A549 (cell line): ENCODE data around the gene TBC1D25. TPM values are rescaled to one million over a fixed set of nuclear protein-coding genes. Genes with fewer than 3 reads are reported as not detected.
A peak's percentile ranks its signal among the peaks of the same experiment; 100 is the strongest.

Source experiments
- ATAC-seq, 2 experiments: fragments of 200-7000 bp in 1 of 2; fragments of >200 bp in 1 of 2; cut with Nextera tagmentation in 1 of 2; cut with Tn5 transposase in 1 of 2; 3 replicates each; pipeline versions ENCODE4 v1.8.0 to v1.9.1; 2018 to 2020; ENCODE audit warnings: mild to moderate bottlenecking in 1 of 2, moderate library complexity in 1 of 2
- CTCF ChIA-PET: fragments of 300-600 bp; sonication (Branson Sonifier 250); formaldehyde crosslinking; extraction: SDS; loops from one replicate; lab custom pipeline; 2021; ENCODE audit warnings: antibody characterized with exemption, inconsistent platforms; lab: Yijun Ruan, JAX
- POLR2A ChIA-PET: fragments of 350-600 bp; formaldehyde crosslinking; extraction: SDS; loops from one replicate; lab custom pipeline; 2021; ENCODE audit warnings: antibody characterized with exemption, inconsistent platforms; lab: Yijun Ruan, JAX
- DNase-seq, 2 experiments: peaks; one replicate each; pipeline versions ENCODE4 v3.0.0 to v3.0.0-alpha.2; 2011 to 2016; ENCODE audit warnings: low read depth in 1 of 2, low spot score in 1 of 2
- FAIRE-seq: peaks from 2 replicates; lab custom pipeline; 2011; peaks lifted over from hg19 to GRCh38; lab: Jason Lieb, UNC
- H3K27ac ChIP-seq, 2 experiments: fragments of >200 bp; sonication (Bioruptor Twin); formaldehyde crosslinking; 3 replicates each; pipeline ENCODE4 v1.5.1; 2016 to 2017
- H3K4me1 ChIP-seq: fragments of >200 bp; sonication (Bioruptor Twin); formaldehyde crosslinking; 3 replicates; pipeline ENCODE4 v1.6.1; 2016
- H3K4me2 ChIP-seq: fragments of >200 bp; sonication (Bioruptor Twin); formaldehyde crosslinking; 3 replicates; pipeline ENCODE4 v1.6.1; 2016
- H3K4me3 ChIP-seq: fragments of >200 bp; sonication (Bioruptor Twin); formaldehyde crosslinking; 3 replicates; pipeline ENCODE4 v1.5.1; 2016
- H3K9me3 ChIP-seq: fragments of >200 bp; sonication (Bioruptor Twin); formaldehyde crosslinking; 3 replicates; pipeline ENCODE4 v1.6.1; 2016
- BHLHE40 ChIP-seq: IDR thresholded peaks from 2 replicates; pipeline ENCODE4 v1.6.1; 2012; ENCODE audit warnings: low read depth, low read length, inconsistent platforms
- CBX2 ChIP-seq: fragments of 200-600 bp; sonication (generic); IDR thresholded peaks from 2 replicates; pipeline ENCODE4 v1.6.1; 2016; ENCODE audit warnings: low read depth, mild to moderate bottlenecking, borderline replicate concordance
- CBX8 ChIP-seq: fragments of 200-600 bp; sonication (generic); IDR thresholded peaks from 2 replicates; pipeline ENCODE4 v1.6.1; 2016
- CEBPB ChIP-seq, 2 experiments: fragments of >200 bp in 1 of 2; sonication (Bioruptor Twin) in 1 of 2; formaldehyde crosslinking in 1 of 2; IDR thresholded peaks; 2 replicates each; pipeline ENCODE4 v1.6.1; 2012 to 2016
- EHF ChIP-seq: fragments of 250-450 bp; sonication (Bioruptor Pico); IDR thresholded peaks from 2 replicates; pipeline ENCODE4 v1.5.0; 2020; ENCODE audit warnings: mild to moderate bottlenecking
- EP300 ChIP-seq, 2 experiments: fragments of >200 bp; sonication (Bioruptor Twin); formaldehyde crosslinking; IDR thresholded peaks; 2 replicates in 1 of 2; 3 replicates in 1 of 2; pipeline ENCODE4 v1.6.1; 2016 to 2017
- FOSB ChIP-seq: fragments of 250-450 bp; sonication (Bioruptor Pico); IDR thresholded peaks from 2 replicates; pipeline ENCODE4 v1.5.0; 2020; ENCODE audit warnings: mild to moderate bottlenecking, moderate library complexity
- FOSL2 ChIP-seq, 2 experiments: fragments of 450-650 bp in 1 of 2; fragments of >200 bp in 1 of 2; sonication (Bioruptor Twin) in 1 of 2; formaldehyde crosslinking; IDR thresholded peaks; 2 replicates each; pipeline versions ENCODE4 v1.5.0 to v1.6.1; 2016 to 2020; ENCODE audit warnings: mild to moderate bottlenecking in 1 of 2, moderate library complexity in 1 of 2
- GATA3 ChIP-seq: IDR thresholded peaks from 2 replicates; pipeline ENCODE4 v1.6.1; 2012; ENCODE audit warnings: borderline replicate concordance
- HEYL ChIP-seq: fragments of 250-450 bp; sonication (Bioruptor Pico); IDR thresholded peaks from 2 replicates; pipeline ENCODE4 v1.8.0; 2021; ENCODE audit warnings: mild to moderate bottlenecking, moderate library complexity
- HOXA7 ChIP-seq: fragments of 250-450 bp; sonication (Bioruptor Pico); IDR thresholded peaks from 2 replicates; pipeline ENCODE4 v1.5.0; 2020; ENCODE audit warnings: mild to moderate bottlenecking, moderate library complexity
- HOXB13 ChIP-seq: fragments of 250-450 bp; sonication (Bioruptor Pico); IDR thresholded peaks from 2 replicates; pipeline ENCODE4 v1.5.0; 2020; ENCODE audit warnings: low read depth, mild to moderate bottlenecking, moderate library complexity
- JUN ChIP-seq, 2 experiments: fragments of >200 bp; sonication (Bioruptor Twin); formaldehyde crosslinking; IDR thresholded peaks; 2 replicates in 1 of 2; 3 replicates in 1 of 2; pipeline ENCODE4 v1.6.1; 2016 to 2017
- KDM1A ChIP-seq: fragments of 200-600 bp; sonication (generic); IDR thresholded peaks from 2 replicates; pipeline ENCODE4 v1.6.1; 2016; ENCODE audit warnings: low read depth, mild to moderate bottlenecking
- MAFK ChIP-seq: fragments of 450-650 bp; IDR thresholded peaks from 2 replicates; pipeline ENCODE4 v1.6.1; 2014; ENCODE audit not compliant: partially characterized antibody
- POLR2A ChIP-seq: IDR thresholded peaks from 2 replicates; pipeline ENCODE4 v1.6.1; 2012; ENCODE audit warnings: mild to moderate bottlenecking, low read length
- POLR2AphosphoS2 ChIP-seq: conservative IDR thresholded peaks from 2 replicates; pipeline ENCODE4 v1.6.1; 2012; ENCODE audit warnings: low read length, improper control_type of control experiment, inconsistent platforms
- RARB ChIP-seq: fragments of 250-450 bp; sonication (Bioruptor Pico); IDR thresholded peaks from 2 replicates; pipeline ENCODE4 v1.8.0; 2021; ENCODE audit warnings: mild to moderate bottlenecking, moderate library complexity
- SMC3 ChIP-seq: fragments of >200 bp; sonication (Bioruptor Twin); formaldehyde crosslinking; IDR thresholded peaks from 3 replicates; pipeline ENCODE4 v1.6.1; 2018; ENCODE audit warnings: inconsistent platforms
- SREBF2 ChIP-seq: fragments of 450-650 bp; IDR thresholded peaks from 2 replicates; pipeline ENCODE4 v1.6.1; 2014; ENCODE audit warnings: mild to moderate bottlenecking, moderate library complexity
- TFCP2L1 ChIP-seq: fragments of 250-450 bp; sonication (Bioruptor Pico); IDR thresholded peaks from 2 replicates; pipeline ENCODE4 v1.5.0; 2021; ENCODE audit warnings: mild to moderate bottlenecking
- ZC3H11A ChIP-seq: fragments of 450-650 bp; IDR thresholded peaks from 2 replicates; pipeline ENCODE4 v1.6.1; 2014; ENCODE audit warnings: antibody characterized with exemption, mild to moderate bottlenecking
- ZFP36 ChIP-seq: fragments of 450-650 bp; IDR thresholded peaks from 2 replicates; pipeline ENCODE4 v1.6.1; 2014; ENCODE audit warnings: borderline replicate concordance; ENCODE audit not compliant: partially characterized antibody
- ZNF302 ChIP-seq: fragments of 250-450 bp; sonication (Bioruptor Pico); IDR thresholded peaks from 2 replicates; pipeline ENCODE4 v1.9.0; 2021; ENCODE audit warnings: inconsistent platforms, mild to moderate bottlenecking, moderate library complexity
- WGBS: methylation state at CpG from one replicate; pipeline ENCODE4 v1.1.6; 2017; ENCODE audit errors: missing lambda C conversion rate; 5-methylcytosine and 5-hydroxymethylcytosine counted together
- polyA plus RNA-seq, 4 experiments: library from polyadenylated mRNA; depleted of rRNA in 3 of 4; stranded (reverse); fragments of >200 nt; fragmentation: RNase III in 1 of 4; extraction: RNeasy Plus Mini Kit Qiagen cat#74134 plus additional on column Dnase treatment in 1 of 4; gene quantifications; 2 replicates in 3 of 4; 3 replicates in 1 of 4; pipeline ENCODE4 v1.2.3, GENCODE V29; 2011 to 2017
- TF ChIP-seq, protein P1 (sequence below): fragments of 200-600 bp; sonication (generic); IDR thresholded peaks from 2 replicates; pipeline ENCODE4 v1.6.1; 2016; ENCODE audit warnings: antibody characterized with exemption, mild to moderate bottlenecking, moderate library complexity
- TF ChIP-seq, protein P2 (sequence below): IDR thresholded peaks from 2 replicates; pipeline ENCODE4 v1.6.1; 2012
- TF ChIP-seq, protein P3 (sequence below): fragments of >200 bp; sonication (Bioruptor Twin); formaldehyde crosslinking; IDR thresholded peaks from 3 replicates; pipeline ENCODE4 v1.5.1; 2016
- TF ChIP-seq, protein P4 (sequence below): IDR thresholded peaks from 2 replicates; pipeline ENCODE4 v1.6.1; 2012
- TF ChIP-seq, protein P5 (sequence below): fragments of 150-350 bp; IDR thresholded peaks from 2 replicates; pipeline ENCODE4 v1.6.1; 2014; ENCODE audit warnings: low read depth, mild to moderate bottlenecking, low read length

TBC1D25 gene
- polyA plus RNA-seq, 2 of the 4 experiments (the other 2 are of a cell fraction) = 8.6 to 13.0 TPM

DNA sequence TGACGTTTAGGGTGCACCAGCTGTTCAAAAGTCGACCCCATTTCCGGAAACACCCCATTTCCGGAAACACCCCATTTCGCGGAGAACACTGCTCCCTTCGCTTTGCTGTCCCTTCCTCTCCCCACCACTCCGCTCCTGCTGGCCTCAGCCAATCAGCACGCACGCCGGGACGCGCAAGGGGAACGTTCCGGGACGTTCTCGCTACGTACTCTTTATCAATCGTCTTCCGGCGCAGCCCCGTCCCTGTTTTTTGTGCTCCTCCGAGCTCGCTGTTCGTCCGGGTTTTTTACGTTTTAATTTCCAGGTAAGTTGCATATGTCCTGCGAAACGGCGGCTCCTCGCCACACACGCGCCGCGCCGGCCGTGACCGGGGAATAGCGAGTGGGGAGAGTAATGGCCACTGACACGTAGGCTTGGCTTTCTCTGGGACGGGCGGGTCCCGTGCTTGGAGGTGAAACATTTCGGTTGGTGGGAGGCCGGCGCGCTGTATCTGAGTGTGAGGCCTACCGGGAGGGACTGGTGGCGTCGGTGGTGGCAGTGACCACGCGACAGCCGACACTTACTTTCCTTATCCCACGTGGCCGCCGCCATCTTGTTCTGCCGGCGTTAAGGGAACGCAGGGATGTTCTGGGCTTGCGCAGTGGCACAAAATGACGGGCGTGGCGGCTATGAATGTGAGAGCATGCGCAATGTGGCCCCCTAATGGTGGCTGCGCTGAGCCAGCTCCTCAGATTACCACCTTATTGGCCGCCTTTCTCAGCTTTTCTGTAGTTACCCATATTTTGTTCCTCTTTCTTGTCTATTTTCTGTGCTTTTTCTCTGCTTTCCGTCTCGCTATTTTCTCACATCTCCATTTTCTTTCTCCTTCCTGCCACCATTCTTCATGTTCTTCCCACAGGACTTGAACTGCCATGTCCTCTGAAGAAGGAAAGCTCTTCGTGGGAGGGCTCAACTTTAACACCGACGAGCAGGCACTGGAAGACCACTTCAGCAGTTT lies 35.1 kb downstream of the TBC1D25 start, which contains the start of gene RBM3 (continued):
- TF ChIP-seq, protein P1, sequence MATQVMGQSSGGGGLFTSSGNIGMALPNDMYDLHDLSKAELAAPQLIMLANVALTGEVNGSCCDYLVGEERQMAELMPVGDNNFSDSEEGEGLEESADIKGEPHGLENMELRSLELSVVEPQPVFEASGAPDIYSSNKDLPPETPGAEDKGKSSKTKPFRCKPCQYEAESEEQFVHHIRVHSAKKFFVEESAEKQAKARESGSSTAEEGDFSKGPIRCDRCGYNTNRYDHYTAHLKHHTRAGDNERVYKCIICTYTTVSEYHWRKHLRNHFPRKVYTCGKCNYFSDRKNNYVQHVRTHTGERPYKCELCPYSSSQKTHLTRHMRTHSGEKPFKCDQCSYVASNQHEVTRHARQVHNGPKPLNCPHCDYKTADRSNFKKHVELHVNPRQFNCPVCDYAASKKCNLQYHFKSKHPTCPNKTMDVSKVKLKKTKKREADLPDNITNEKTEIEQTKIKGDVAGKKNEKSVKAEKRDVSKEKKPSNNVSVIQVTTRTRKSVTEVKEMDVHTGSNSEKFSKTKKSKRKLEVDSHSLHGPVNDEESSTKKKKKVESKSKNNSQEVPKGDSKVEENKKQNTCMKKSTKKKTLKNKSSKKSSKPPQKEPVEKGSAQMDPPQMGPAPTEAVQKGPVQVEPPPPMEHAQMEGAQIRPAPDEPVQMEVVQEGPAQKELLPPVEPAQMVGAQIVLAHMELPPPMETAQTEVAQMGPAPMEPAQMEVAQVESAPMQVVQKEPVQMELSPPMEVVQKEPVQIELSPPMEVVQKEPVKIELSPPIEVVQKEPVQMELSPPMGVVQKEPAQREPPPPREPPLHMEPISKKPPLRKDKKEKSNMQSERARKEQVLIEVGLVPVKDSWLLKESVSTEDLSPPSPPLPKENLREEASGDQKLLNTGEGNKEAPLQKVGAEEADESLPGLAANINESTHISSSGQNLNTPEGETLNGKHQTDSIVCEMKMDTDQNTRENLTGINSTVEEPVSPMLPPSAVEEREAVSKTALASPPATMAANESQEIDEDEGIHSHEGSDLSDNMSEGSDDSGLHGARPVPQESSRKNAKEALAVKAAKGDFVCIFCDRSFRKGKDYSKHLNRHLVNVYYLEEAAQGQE = no peak

DNA sequence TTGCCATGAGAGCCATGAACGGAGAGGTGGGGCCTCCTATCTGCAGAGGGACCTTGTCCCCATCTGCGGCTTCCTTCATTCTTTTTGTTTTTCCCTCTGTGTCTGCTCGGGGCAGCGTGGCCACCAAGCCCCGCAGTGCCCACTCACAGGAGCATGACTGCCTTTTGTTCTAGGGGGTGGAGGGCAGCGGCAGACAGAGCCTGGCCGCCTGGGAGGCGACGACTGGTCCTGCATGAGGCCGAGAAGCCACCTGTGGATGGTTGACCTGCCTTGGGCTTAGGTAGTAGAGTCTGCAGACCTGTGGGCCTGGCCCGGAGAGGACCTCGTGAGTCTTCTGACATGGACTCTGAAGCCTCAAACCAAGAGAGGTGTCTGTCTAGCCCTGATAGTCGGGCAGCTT lies 36.1 kb downstream of the TBC1D25 start:
- H3K4me2 ChIP-seq = peak overlapping the region; percentile 97
- DNase-seq = no peak
- no peaks in the 10 kb centered on the region for H3K9me3 ChIP-seq
- H3K27ac ChIP-seq = peak overlapping the region; percentile 93 to 100
- ChIA-PET CTCF (interaction anchor here (0.8 kb wide), 1 partner anchor 19 kb away, joined by 4 read pairs; no protein-coding TSS in a partner anchor), POLR2A (no interaction called here)
- TF ChIP-seq TFCP2L1 (CRISPR knock-in tag) = no peak
- no peak for TF ChIP-seq ZC3H11A
- TF ChIP-seq, protein P2, sequence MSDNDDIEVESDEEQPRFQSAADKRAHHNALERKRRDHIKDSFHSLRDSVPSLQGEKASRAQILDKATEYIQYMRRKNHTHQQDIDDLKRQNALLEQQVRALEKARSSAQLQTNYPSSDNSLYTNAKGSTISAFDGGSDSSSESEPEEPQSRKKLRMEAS = no peak
- no peak for TF ChIP-seq ZNF302 (CRISPR knock-in tag)
- TF ChIP-seq MAFK = no peak
- TF ChIP-seq, protein P3, sequence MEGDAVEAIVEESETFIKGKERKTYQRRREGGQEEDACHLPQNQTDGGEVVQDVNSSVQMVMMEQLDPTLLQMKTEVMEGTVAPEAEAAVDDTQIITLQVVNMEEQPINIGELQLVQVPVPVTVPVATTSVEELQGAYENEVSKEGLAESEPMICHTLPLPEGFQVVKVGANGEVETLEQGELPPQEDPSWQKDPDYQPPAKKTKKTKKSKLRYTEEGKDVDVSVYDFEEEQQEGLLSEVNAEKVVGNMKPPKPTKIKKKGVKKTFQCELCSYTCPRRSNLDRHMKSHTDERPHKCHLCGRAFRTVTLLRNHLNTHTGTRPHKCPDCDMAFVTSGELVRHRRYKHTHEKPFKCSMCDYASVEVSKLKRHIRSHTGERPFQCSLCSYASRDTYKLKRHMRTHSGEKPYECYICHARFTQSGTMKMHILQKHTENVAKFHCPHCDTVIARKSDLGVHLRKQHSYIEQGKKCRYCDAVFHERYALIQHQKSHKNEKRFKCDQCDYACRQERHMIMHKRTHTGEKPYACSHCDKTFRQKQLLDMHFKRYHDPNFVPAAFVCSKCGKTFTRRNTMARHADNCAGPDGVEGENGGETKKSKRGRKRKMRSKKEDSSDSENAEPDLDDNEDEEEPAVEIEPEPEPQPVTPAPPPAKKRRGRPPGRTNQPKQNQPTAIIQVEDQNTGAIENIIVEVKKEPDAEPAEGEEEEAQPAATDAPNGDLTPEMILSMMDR = no peak
- no peak for TF ChIP-seq HEYL (CRISPR knock-in tag)
- TF ChIP-seq CEBPB (IDR thresholded peaks at IDR 0.05) = no peak
- TF ChIP-seq CBX2 = no peak
- no peak for TF ChIP-seq SREBF2
- no peak for TF ChIP-seq RARB (CRISPR knock-in tag)
- no peak for TF ChIP-seq KDM1A
- TF ChIP-seq JUN (IDR thresholded peaks at IDR 0.05) = no peak
- TF ChIP-seq SMC3 = no peak
- no peak for TF ChIP-seq FOSB (CRISPR knock-in tag)
- peaks cover 23% of the 10 kb centered on the region; the same call in 2 of the 3 replicates for H3K4me1 ChIP-seq
- no peak for ATAC-seq
- FAIRE-seq = no peak
- peak overlapping the region; percentile 75 for H3K4me3 ChIP-seq
- 38% methylated on average over 9 of the region's 13 CpGs for WGBS

DNA sequence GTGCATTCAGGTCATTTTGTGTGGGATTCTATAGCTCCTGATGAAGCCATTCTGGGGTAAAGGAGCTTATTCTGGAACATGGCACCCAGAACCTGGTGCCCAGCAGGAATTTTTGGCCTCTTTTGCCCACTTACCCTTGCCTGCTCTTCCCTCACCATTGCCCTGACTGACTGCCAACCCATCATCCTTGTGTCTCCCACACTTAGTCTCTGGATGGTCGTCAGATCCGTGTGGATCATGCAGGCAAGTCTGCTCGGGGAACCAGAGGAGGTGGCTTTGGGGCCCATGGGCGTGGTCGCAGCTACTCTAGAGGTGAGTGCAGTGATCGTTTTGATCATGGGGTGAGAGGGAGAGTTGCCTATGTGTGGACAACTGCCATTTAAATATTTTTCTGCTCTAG lies 36.6 kb downstream of the TBC1D25 start:
- CTCF ChIA-PET = no interaction called here
- TF ChIP-seq POLR2AphosphoS2 (no peak), ZFP36 (no peak), GATA3 (no peak), EHF (CRISPR knock-in tag) (no peak), POLR2A (no peak), FOSL2 (IDR thresholded peaks at IDR 0.05) (no peak), FOSL2 (CRISPR knock-in tag; IDR thresholded peaks at IDR 0.05) (no peak), CBX8 (no peak), BHLHE40 (no peak), HOXB13 (no peak), EP300 (IDR thresholded peaks at IDR 0.05) (no peak), CBX2 (no peak), HOXA7 (CRISPR knock-in tag) (no peak)
- TF ChIP-seq, protein P4, sequence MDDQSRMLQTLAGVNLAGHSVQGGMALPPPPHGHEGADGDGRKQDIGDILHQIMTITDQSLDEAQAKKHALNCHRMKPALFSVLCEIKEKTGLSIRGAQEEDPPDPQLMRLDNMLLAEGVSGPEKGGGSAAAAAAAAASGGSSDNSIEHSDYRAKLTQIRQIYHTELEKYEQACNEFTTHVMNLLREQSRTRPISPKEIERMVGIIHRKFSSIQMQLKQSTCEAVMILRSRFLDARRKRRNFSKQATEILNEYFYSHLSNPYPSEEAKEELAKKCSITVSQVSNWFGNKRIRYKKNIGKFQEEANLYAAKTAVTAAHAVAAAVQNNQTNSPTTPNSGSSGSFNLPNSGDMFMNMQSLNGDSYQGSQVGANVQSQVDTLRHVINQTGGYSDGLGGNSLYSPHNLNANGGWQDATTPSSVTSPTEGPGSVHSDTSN = no peak
- TF ChIP-seq, protein P5, sequence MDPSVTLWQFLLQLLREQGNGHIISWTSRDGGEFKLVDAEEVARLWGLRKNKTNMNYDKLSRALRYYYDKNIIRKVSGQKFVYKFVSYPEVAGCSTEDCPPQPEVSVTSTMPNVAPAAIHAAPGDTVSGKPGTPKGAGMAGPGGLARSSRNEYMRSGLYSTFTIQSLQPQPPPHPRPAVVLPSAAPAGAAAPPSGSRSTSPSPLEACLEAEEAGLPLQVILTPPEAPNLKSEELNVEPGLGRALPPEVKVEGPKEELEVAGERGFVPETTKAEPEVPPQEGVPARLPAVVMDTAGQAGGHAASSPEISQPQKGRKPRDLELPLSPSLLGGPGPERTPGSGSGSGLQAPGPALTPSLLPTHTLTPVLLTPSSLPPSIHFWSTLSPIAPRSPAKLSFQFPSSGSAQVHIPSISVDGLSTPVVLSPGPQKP = no peak

More for the DNA sequence above, 36.6 kb downstream of the TBC1D25 start:
- no peaks in the 10 kb centered on the region for H3K9me3 ChIP-seq
- peak overlapping the region; percentile 97 for H3K4me2 ChIP-seq
- peak overlapping the region; percentile 75 for H3K4me3 ChIP-seq
- WGBS = 52% methylated on average over 6 of the region's 6 CpGs
- H3K27ac ChIP-seq = peak overlapping the region; percentile 93 to 100
- ATAC-seq (no peak), DNase-seq (no peak), FAIRE-seq (no peak)
- POLR2A ChIA-PET = no interaction called here
- peaks cover 23% of the 10 kb centered on the region; the same call in 2 of the 3 replicates for H3K4me1 ChIP-seq
